T-helper 1 cell (primary cell): Measurements from ENCODE around the gene ENTR1.
"Not testable (repeated sequence)": the region's sequence is repeated elsewhere in the genome, so short reads cannot be mapped to it uniquely, and the experiment has no call there.

Experiments
- DNase-seq, 5 donors: peaks; one replicate each; pipeline ENCODE4 v3.0.0-alpha.2; 2012 to 2020

ENTR1 gene

GRCh38 chr9:136438548-136439480 is 28.4 kb upstream of the ENTR1 start:
- peak; percentile 31 to 58 (median 47) for DNase-seq

- no peak for DNase-seq
These were observed 27.6 kb upstream of the ENTR1 start for GRCh38 chr9:136437839-136438547.

- no peak for DNase-seq
These were observed 27.0 kb upstream of the ENTR1 start for GRCh38 chr9:136437430-136437829.

- no peak for DNase-seq
These were observed 25.7 kb upstream of the ENTR1 start for GRCh38 chr9:136436055-136436634.

DNA sequence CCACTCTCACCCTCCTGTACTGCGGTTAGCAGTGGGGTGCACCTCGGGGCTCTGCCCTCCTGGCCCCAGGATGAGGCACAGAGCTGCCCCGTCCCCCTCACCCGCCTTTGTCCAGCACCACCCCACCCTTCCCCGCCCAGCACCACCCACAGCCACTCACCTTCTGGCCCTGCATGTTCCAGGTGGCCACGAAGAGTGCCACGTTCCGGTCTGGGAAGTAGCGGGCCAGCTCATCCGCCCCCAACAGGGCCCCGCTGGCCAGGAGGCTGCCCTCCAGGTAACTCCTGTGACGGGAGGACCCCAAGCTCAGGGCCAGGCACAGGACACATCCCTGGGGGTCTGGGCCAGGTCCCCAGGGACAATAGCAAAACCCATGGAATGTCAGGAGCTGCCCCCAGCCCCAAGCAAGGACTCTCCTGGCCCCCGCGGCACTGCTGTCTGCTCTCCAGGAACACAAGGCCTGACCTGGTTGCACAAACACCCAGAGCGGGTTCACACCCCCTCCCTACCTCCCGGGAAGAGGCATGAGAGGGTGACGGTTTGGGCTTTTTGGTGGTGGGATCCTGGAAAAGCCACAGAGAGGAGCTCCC is 24.3 kb upstream of the ENTR1 start:
- DNase-seq, result no peak

- no peak for DNase-seq
These were observed 23.6 kb upstream of the ENTR1 start for GRCh38 chr9:136433849-136434579.

DNA sequence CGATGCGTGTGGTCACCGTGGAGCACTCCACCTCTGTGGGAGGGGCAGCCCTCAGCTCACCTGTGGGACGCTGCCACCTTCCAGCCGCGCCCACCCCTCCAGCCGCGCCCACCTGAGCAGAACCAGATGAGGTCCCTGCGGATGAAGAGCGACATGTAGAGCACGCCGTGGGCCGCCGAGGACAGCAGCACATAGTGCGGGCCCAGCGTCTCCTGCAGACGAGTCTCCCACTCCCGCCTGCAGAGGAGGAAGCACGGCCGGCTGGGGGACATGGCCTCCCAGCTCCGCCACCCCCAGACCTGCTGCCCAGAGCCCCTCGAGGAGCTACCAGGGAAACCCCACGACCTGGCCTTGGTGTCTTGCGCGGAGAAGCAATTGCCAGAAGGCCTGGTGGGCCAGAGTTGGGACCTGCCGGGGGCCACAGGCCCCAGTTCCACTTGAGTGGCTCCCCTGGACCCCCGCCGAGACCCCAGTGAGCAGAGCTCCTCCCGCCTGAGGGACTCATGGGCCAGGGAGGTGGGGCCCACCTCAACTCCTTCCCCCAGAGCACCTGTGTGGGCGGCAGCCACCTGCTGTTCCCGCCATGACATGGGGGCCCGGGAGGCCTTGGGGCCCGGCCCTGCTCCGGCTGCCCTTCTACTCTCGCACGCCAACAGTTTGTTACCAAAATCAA is 22.8 kb upstream of the ENTR1 start:
- no peak for DNase-seq

- DNase-seq, result no peak
These were observed 22.2 kb upstream of the ENTR1 start for GRCh38 chr9:136432591-136432990.

GRCh38 chr9:136431782-136432350 is 21.5 kb upstream of the ENTR1 start:
- no peak for DNase-seq

DNA sequence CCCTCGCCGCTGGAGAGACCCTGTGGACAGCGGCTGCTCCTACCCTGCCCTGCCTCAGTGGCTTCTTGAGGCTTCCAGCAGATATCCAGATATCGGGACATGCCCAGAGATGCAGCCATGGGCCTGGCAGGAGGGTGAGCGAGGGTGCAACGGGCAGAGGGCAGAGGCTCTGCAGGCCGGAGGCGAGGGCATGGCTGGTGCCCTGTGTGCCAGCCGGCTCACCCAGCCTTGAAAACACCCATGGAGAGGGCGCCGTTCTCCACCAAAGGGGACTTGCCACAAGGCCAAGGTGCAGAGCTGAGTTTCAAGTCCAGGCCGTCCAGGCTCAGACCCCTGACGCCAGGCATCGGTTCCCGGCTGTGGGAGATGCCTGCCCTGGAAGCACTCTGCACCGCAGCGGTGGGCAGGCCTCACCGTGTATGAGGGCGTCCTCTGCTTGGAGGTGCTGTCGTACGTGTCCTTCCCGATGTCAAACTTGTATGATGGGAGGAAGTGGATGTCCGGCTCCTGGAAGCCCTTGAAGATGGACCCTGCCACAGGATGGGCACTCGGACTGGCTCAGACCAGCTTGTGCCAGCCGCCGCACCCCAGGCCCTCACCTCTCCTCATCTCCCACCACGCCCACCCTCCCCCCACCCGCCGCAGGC is 20.3 kb upstream of the ENTR1 start:
- DNase-seq, result no peak

- no peak for DNase-seq
These were observed 19.5 kb upstream of the ENTR1 start for GRCh38 chr9:136429683-136430491.

- DNase-seq, result no peak
These were observed 18.7 kb upstream of the ENTR1 start for GRCh38 chr9:136429075-136429628.

- DNase-seq, result no peak
These were observed 16.4 kb upstream of the ENTR1 start for GRCh38 chr9:136426787-136427186.

DNA sequence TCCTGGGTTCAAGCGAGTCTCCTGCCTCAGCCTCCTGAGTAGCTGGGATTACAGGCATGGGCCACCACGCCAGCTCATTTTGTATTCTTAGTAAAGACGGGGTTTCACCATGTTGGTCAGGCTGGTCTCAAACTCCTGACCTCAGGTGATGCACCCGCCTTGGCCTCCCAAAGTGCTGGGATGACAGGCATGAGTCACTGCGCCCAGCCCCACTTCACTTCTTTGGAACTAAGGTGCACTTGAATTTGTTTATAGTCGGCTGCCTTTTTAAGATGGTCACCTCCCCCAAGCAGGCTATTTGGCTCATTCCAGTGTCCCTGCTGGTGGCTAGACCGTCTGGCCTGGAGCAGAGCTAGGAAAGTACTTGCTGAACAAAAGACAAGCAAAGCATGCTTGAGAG is 15.0 kb upstream of the ENTR1 start:
- DNase-seq, result not testable (repeated sequence)

DNA sequence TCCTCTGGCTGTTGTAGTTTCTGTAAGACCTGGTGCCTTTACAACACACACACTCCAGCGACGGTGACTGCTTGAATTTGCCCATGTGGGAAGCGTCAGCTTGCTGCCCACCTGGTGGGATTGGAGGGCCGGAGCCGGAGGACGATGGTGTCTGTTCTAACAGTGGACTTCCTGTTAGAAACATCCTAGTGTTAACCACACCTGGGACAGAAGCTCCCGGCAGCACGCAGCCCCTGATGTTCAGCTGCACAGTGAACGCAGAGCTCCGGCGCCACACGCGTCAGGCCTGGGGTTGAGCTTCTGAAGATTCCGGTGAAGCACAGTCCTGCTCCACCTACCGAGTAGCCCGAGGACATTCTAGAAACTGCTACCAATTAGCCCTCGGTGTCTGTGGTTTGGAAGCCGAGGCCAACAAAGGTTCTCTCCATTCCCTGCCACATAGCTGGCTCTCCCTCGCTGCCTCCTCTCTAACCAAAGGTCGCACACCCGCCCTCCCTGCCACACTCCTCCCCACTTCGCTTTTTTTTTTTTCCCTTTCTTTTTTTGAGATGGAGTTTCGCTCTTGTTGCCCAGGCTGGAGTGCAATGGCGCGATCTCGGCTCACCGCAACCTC is 14.4 kb upstream of the ENTR1 start:
- DNase-seq, result no peak

GRCh38 chr9:136423432-136424146 is 13.2 kb upstream of the ENTR1 start:
- no peak for DNase-seq

DNA sequence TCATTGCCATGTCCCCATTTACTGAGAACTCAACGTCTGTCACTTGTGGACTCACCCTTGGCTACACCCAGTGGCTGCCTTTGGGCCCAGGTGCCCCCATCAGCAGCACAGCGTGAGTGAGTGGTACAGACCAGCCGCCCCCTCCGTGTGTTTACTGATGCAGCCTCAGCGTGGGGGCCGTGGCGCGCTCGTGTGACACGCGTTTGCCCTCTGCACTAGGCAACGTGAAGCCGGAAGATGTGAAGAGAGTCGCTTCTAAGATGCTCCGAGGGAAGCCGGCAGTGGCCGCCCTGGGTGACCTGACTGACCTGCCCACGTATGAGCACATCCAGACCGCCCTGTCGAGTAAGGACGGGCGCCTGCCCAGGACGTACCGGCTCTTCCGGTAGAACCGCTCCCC is 12.5 kb upstream of the ENTR1 start:
- DNase-seq, result no peak

DNA sequence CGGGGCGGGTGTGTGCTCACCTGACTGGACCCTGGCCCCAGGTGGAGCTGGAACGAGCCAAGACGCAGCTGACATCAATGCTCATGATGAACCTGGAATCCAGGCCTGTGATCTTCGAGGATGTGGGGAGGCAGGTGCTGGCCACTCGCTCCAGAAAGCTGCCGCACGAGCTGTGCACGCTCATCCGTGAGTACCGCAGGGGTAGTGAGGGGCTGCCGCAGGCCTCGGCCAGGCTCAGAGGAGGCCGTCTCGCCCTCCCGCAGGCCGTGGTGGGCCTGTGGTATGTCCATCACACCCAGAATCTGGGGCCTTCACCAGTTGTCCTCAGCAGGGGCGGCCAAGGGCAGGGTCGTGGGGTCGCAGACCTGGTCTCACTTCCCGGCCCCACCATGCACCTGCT is 11.4 kb upstream of the ENTR1 start:
- DNase-seq, result no peak

DNA sequence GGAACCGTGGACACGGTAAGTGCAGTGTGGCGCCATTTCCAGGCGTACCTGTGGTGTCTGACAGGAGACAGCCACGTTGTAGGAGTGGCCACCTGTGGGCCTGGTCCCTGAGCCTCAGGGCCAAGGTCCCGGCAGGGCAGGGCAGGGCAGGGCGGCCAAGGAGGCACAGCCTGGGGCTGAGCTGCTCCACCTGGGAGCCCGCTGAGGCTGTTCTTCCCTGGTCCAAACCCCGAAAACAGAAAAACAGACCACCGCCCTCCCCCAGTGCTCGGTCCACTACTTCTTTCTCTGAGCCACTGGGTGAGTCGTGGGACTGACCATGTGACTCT is 8.6 kb upstream of the ENTR1 start:
- no peak for DNase-seq
